Retinal pigment epithelial cell (primary cell): ENCODE data around the gene NLGN1.

Experiments
- DNase-seq: peaks from one replicate; pipeline ENCODE4 v3.0.0-alpha.2; 2010; ENCODE audit warnings: low read depth
- H3K4me3 ChIP-seq: 2 replicates; pipeline ENCODE4 v1.5.1; 2011; ENCODE audit warnings: mild to moderate bottlenecking, low read length, control low read depth, moderate library complexity
- TF ChIP-seq, protein P1 (sequence below): conservative IDR thresholded peaks from 2 replicates; pipeline ENCODE4 v1.5.1; 2011; ENCODE audit warnings: low read depth, low read length, control low read depth, inconsistent platforms

NLGN1 gene

DNA sequence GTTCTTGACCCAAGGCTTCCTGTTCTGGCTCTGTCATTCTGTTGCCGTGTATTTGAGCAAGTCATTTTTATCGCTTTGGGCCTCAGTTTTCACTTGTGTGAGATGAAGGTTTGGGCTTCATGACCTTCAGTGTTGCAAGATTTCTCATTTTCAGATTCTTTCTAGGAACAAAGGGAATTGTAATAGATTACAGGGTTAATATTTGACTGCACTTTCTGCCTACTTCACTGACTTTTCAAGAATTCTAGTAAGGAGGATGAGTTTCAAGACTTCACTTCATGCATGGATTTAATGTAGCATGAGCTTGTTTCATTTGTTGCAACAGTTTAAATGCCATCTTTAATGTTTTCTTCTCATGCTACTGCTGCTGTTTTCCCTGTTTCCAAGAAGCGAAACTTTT, 226.5 kb downstream of the NLGN1 start:
- H3K4me3 ChIP-seq: no peak overlapping the region
- TF ChIP-seq, protein P1, sequence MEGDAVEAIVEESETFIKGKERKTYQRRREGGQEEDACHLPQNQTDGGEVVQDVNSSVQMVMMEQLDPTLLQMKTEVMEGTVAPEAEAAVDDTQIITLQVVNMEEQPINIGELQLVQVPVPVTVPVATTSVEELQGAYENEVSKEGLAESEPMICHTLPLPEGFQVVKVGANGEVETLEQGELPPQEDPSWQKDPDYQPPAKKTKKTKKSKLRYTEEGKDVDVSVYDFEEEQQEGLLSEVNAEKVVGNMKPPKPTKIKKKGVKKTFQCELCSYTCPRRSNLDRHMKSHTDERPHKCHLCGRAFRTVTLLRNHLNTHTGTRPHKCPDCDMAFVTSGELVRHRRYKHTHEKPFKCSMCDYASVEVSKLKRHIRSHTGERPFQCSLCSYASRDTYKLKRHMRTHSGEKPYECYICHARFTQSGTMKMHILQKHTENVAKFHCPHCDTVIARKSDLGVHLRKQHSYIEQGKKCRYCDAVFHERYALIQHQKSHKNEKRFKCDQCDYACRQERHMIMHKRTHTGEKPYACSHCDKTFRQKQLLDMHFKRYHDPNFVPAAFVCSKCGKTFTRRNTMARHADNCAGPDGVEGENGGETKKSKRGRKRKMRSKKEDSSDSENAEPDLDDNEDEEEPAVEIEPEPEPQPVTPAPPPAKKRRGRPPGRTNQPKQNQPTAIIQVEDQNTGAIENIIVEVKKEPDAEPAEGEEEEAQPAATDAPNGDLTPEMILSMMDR: no peak
- no peak for DNase-seq

DNA sequence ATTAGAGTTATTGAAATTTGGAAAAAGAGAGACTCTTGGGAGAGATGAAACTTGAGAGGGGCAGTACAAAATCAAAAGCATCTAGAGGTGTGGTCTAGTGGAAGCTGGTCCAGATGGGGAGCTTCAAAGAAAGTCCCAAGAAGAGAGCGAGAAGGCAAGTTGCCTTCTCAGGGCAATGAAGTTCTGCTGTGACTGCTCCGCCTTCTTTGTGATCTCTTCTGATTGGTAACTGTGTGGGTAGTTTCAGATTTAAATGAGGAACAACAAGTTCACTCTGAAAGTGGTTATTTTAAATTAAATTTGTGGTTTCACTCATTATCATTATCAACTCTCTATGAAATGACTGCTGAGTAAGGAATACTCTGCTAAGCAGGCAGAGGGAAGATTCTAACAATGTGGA, 233.3 kb downstream of the NLGN1 start:
- no peak for DNase-seq
- H3K4me3 ChIP-seq: no peak overlapping the region
- TF ChIP-seq, protein P1: no peak

DNA sequence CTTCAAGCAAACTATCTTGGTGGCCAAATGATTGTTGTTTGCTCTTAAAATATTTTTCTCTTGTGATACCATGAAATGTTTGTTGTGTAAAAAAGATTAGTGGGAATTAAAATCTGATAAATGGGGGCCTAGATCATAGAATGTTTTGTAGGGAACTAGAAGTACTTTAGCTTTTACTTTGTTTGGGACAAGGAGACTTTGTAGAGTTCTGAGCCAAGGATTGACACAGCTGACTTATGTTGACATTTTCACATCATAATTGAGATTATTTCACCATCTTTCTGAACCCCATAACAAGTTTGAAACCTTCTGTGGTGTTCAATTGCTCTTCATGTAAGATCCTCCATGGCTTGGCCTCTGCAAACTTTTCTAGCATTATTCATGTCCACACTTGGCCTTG, 235.4 kb downstream of the NLGN1 start:
- TF ChIP-seq, protein P1: no peak
- no peak for DNase-seq
- H3K4me3 ChIP-seq: no peak overlapping the region

DNA sequence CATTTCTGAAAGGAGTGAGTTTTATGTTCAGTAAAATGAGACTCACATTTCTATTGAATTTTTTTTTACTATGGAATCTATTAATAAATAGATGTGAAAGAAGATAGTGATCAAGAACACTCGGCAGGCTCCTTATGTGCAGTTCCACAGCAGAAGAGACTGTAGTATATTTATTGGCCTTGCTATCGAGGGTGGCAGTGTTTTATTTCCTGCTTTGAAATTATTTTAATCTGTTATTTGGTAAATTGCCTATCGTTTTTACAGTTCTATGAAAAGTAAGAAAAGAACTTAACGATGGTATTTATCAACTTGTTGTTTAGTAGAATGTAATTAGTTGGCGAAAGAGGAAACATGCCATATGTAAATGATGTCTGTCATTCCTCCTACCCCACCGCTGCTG, 238.3 kb downstream of the NLGN1 start:
- DNase-seq: no peak
- no peak overlapping the region for H3K4me3 ChIP-seq
- TF ChIP-seq, protein P1: no peak

DNA sequence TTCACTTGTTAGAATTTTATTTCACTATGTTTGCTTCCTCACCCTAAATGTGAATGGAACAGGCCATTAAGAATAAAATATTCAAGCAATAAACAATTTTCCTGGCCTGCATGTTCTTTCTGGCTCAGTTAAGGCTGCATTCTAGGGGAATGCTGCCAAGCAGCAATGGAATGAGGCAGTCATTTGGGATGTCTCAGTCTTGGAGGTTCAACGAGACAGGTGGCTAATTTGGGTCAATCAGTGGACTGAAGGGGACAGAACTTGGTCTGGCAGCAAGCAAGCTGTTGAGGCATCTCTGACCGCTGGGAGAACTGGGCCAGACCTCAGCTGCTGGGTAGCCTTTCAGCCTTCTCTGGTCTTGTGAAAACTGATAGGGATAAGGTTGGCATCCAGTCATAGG, 241.6 kb downstream of the NLGN1 start:
- no peak for DNase-seq
- TF ChIP-seq, protein P1: no peak
- H3K4me3 ChIP-seq: no peak overlapping the region

DNA sequence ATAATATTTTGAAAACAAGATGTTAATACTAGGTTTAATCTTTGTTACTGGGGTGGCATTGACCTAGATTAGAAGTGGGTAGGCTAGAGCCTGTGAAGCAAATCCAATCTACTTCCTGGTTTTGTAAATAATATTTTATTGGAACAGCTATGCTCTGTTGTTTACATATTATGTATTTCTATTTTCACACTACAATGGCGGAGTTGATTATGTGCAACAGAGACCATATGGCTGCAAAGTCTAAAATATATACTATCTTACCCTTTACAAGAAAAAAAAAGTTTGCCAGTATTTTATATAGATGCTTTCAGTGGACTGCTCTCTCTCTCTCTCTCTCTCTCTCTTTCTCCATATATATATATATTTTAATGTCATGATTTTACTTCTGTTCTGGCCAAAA, 244.2 kb downstream of the NLGN1 start:
- no peak for DNase-seq
- no peak overlapping the region for H3K4me3 ChIP-seq
- TF ChIP-seq, protein P1: no peak

DNA sequence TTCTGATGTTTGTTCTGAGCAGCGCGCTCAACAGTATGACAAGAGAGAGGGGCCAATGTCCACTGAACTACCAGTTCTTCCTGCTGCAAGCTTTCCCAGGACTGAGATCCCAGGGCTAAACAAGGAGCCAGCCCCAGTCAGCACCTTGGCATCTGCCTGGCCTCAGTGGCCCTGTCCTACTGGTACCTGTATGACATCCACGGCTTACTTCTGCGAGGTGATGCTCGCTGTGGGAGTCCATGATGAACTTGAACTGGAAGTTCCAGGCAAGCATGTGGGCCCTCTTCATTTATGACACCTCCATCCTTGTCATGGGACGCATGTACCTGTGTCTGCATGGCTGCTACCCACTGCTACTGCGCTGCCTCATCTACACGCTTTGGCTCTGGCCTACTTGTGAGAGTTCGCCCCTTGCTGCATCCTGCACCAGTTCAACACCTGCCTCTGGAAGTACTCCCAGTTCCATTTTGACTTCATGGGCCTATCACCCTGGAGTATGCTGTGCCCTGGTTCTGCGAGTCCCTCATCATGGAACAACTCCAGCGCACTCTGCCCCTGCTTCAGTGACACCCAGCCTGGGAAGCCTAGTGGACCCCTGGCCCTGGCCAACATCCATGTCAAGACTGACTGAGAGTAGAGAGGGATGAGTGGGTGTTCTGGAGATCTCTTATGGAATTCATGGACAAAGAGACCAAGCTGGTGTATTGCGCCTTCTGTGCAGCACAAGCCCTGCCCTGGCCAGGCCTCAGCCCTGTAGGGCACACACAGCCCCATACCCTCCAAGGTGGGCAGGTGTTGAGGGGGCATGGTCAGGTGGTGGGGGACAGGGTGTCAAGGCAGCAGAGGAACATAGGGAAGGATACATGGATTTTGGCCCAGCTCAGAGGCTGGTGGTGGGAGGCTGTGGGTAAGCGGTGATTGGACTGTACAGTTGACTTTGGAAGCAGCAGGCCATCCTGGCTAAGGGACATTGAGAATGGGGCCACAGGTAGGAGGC, 246.8 kb downstream of the NLGN1 start:
- H3K4me3 ChIP-seq: no peak overlapping the region
- TF ChIP-seq, protein P1: no peak
- DNase-seq: no peak
